Measurements from ENCODE around the gene FOXP2.

DNA sequence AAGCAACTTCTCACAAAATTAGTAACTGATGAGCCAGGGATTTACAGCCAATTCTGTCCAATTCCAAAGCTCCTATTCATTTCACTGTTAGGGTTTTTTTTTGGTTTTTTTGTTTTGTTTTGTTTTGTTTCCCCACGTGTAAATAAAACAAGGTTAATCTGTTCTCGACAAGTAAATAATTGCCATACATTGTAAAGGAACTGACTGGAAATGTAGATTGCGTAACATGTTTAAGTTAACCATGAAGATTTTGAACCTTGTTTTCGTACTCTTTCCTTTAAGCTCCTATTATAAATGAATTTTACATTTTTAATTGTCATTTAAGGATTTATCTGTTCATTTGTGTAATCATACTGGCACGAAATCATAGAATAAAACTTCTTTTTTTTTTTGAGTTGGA lies 42.0 kb upstream of the FOXP2 start:
- TF ChIP-seq CTCF (IDR thresholded peaks at IDR 0.05; ENCODE audit: low read depth, low read length): no peak
- no peak for TF ChIP-seq EZH2phosphoT487 (IDR thresholded peaks at IDR 0.05; ENCODE audit: low read depth)
